DOHH2 (cell line): ENCODE results near the gene P4HA2.

Source experiments
- EZH2phosphoT487 ChIP-seq: fragments of 200-600 bp; sonication (generic); IDR thresholded peaks from 2 replicates; pipeline ENCODE4 v1.6.1; 2017; ENCODE audit warnings: borderline replicate concordance, mild to moderate bottlenecking, antibody characterized with exemption, low read length, moderate library complexity, mixed read lengths
- TF ChIP-seq, protein P1 (sequence below): fragments of 200-600 bp; sonication (generic); IDR thresholded peaks from one replicate; pipeline ENCODE4 v1.5.1; 2014; ENCODE audit warnings: antibody characterized with exemption, mild to moderate bottlenecking, low read depth, low read length; ENCODE audit not compliant: poor library complexity, severe bottlenecking

DNA sequence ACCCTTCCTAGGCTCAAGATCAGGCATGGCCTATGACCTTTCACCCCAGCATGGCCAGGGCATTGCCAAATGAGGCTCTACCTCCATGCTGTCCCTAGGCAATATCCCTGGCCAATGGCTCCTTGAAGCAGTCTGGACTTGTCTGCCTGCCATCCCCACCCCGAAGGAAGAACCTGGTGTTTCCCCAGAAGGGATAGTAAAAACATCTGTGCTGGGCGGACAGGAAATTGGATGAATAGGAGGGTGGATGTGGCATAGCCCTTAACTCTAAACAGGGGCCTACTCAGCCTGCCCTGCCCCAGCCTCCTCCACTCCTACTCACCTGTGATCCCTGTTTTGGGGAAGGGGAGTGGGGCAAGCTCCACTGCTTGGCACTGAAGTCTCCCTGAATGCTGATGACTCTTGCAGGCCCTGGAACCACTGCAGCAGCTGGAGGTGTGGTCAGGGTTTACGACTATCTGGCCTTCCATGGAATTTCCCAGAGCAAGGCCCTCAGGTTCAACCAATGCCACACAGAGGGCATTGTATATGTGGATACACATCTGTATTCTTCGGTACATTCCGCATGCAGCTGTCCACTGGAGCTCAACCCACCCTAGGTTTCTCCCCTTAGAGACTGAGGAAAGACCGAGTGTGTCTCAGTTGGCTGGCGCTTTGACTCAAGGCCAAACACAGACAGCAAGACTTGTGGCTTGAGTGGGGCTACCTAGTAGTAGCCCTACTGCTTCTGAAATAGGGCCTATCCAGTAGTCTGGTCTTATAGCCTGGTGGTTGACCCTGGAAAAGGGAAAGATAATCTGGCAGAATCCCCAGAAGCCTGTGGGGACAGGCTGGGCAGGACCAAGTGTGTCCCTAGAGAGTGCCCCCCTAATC, 6.4 kb upstream of the P4HA2 start:
- TF ChIP-seq, protein P1, sequence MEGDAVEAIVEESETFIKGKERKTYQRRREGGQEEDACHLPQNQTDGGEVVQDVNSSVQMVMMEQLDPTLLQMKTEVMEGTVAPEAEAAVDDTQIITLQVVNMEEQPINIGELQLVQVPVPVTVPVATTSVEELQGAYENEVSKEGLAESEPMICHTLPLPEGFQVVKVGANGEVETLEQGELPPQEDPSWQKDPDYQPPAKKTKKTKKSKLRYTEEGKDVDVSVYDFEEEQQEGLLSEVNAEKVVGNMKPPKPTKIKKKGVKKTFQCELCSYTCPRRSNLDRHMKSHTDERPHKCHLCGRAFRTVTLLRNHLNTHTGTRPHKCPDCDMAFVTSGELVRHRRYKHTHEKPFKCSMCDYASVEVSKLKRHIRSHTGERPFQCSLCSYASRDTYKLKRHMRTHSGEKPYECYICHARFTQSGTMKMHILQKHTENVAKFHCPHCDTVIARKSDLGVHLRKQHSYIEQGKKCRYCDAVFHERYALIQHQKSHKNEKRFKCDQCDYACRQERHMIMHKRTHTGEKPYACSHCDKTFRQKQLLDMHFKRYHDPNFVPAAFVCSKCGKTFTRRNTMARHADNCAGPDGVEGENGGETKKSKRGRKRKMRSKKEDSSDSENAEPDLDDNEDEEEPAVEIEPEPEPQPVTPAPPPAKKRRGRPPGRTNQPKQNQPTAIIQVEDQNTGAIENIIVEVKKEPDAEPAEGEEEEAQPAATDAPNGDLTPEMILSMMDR, result no peak
- no peak for TF ChIP-seq EZH2phosphoT487
